ENCODE measurements around the gene PSMC1.
A peak's percentile ranks its signal among the peaks of the same experiment; 100 is the strongest.
"Not testable (repeated sequence)": the region's sequence is repeated elsewhere in the genome, so short reads cannot be mapped to it uniquely, and the experiment has no call there.

The PSMC1 gene

GRCh38 chr14:90256354-90257131 is at the start of gene PSMC1:
TSS of gene PSMC1 (plus strand) at chr14:90256553. CDS start at chr14:90256598, 45 bp downstream.
- peaks cover 10% of the 10 kb centered on the region in 2 donors for H3K36me3 ChIP-seq (ENCODE audit: control insufficient read depth in 2 of 2, insufficient read depth in 2 of 2, low read length in 2 of 2)
- H3K27me3 ChIP-seq (ENCODE audit: control insufficient read depth in 1 of 2, insufficient read depth in 2 of 2, low read length in 2 of 2): no peaks in the 10 kb centered on the region
- H3K9me3 ChIP-seq (ENCODE audit: control insufficient read depth in 2 of 2, low read length in 2 of 2): no peaks in the 10 kb centered on the region
- peak within 1 kb of the TSS; percentile 62 for H3K27ac ChIP-seq (ENCODE audit: low read length)
- peak within 1 kb of the TSS; percentile 91 to 95 for H3K9ac ChIP-seq (ENCODE audit: low read length in 2 of 2)
- no peaks in the 10 kb centered on the region for H3K4me1 ChIP-seq (ENCODE audit: control insufficient read depth, insufficient read depth, low read length)
- H3K4me3 ChIP-seq (ENCODE audit: low read length in 2 of 2): peak within 1 kb of the TSS; percentile 94 to 98

GRCh38 chr14:90213099-90213748 is 43.1 kb upstream of the PSMC1 start:
- Histone ChIP-seq H3K9ac (ENCODE audit: low read length in 2 of 2) (no peak overlapping the region), H3K27ac (ENCODE audit: low read length) (no peak overlapping the region), H3K4me1 (ENCODE audit: control insufficient read depth, insufficient read depth, low read length) (no peaks in the 10 kb centered on the region), H3K27me3 (ENCODE audit: control insufficient read depth in 1 of 2, insufficient read depth in 2 of 2, low read length in 2 of 2) (no peaks in the 10 kb centered on the region), H3K9me3 (ENCODE audit: control insufficient read depth in 2 of 2, low read length in 2 of 2) (peaks cover 0 to 4% of the 10 kb centered on the region in 2 donors), H3K4me3 (ENCODE audit: low read length in 2 of 2) (no peak overlapping the region), H3K36me3 (ENCODE audit: control insufficient read depth in 2 of 2, insufficient read depth in 2 of 2, low read length in 2 of 2) (no peaks in the 10 kb centered on the region)

GRCh38 chr14:90228478-90228877 is 27.9 kb upstream of the PSMC1 start:
- no peak overlapping the region for H3K4me3 ChIP-seq (ENCODE audit: low read length in 2 of 2)
- no peaks in the 10 kb centered on the region for H3K36me3 ChIP-seq (ENCODE audit: control insufficient read depth in 2 of 2, insufficient read depth in 2 of 2, low read length in 2 of 2)
- no peaks in the 10 kb centered on the region for H3K4me1 ChIP-seq (ENCODE audit: control insufficient read depth, insufficient read depth, low read length)
- no peak overlapping the region for H3K27ac ChIP-seq (ENCODE audit: low read length)
- H3K9ac ChIP-seq (ENCODE audit: low read length in 2 of 2): no peak overlapping the region
- no peaks in the 10 kb centered on the region for H3K27me3 ChIP-seq (ENCODE audit: control insufficient read depth in 1 of 2, insufficient read depth in 2 of 2, low read length in 2 of 2)
- H3K9me3 ChIP-seq (ENCODE audit: control insufficient read depth in 2 of 2, low read length in 2 of 2): no peaks in the 10 kb centered on the region

GRCh38 chr14:90229942-90230341 is 26.4 kb upstream of the PSMC1 start:
- not testable (repeated sequence) for H3K27ac ChIP-seq (ENCODE audit: low read length); H3K4me3 ChIP-seq (ENCODE audit: low read length in 2 of 2); H3K9me3 ChIP-seq (ENCODE audit: control insufficient read depth in 2 of 2, low read length in 2 of 2); H3K27me3 ChIP-seq (ENCODE audit: control insufficient read depth in 1 of 2, insufficient read depth in 2 of 2, low read length in 2 of 2); H3K9ac ChIP-seq (ENCODE audit: low read length in 2 of 2); H3K36me3 ChIP-seq (ENCODE audit: control insufficient read depth in 2 of 2, insufficient read depth in 2 of 2, low read length in 2 of 2); H3K4me1 ChIP-seq (ENCODE audit: control insufficient read depth, insufficient read depth, low read length)

GRCh38 chr14:90235179-90235976 is 21.0 kb upstream of the PSMC1 start:
- Histone ChIP-seq H3K27ac (ENCODE audit: low read length) (no peak overlapping the region), H3K4me3 (ENCODE audit: low read length in 2 of 2) (peak overlapping the region in 1 of 2 donors; percentile 22), H3K27me3 (ENCODE audit: control insufficient read depth in 1 of 2, insufficient read depth in 2 of 2, low read length in 2 of 2) (peaks cover 0 to 3% of the 10 kb centered on the region in 2 donors), H3K4me1 (ENCODE audit: control insufficient read depth, insufficient read depth, low read length) (no peaks in the 10 kb centered on the region), H3K36me3 (ENCODE audit: control insufficient read depth in 2 of 2, insufficient read depth in 2 of 2, low read length in 2 of 2) (no peaks in the 10 kb centered on the region), H3K9ac (ENCODE audit: low read length in 2 of 2) (no peak overlapping the region), H3K9me3 (ENCODE audit: control insufficient read depth in 2 of 2, low read length in 2 of 2) (peaks cover 12 to 26% of the 10 kb centered on the region in 2 donors)

GRCh38 chr14:90239139-90239538 is 17.2 kb upstream of the PSMC1 start:
- no peaks in the 10 kb centered on the region for H3K4me1 ChIP-seq (ENCODE audit: control insufficient read depth, insufficient read depth, low read length)
- H3K36me3 ChIP-seq (ENCODE audit: control insufficient read depth in 2 of 2, insufficient read depth in 2 of 2, low read length in 2 of 2): no peaks in the 10 kb centered on the region
- H3K4me3 ChIP-seq (ENCODE audit: low read length in 2 of 2): peak overlapping the region in 1 of 2 donors; percentile 46
- no peak overlapping the region for H3K9ac ChIP-seq (ENCODE audit: low read length in 2 of 2)
- H3K27me3 ChIP-seq (ENCODE audit: control insufficient read depth in 1 of 2, insufficient read depth in 2 of 2, low read length in 2 of 2): peaks cover 0 to 3% of the 10 kb centered on the region in 2 donors
- no peak overlapping the region for H3K27ac ChIP-seq (ENCODE audit: low read length)
- peaks cover 22 to 31% of the 10 kb centered on the region in 2 donors for H3K9me3 ChIP-seq (ENCODE audit: control insufficient read depth in 2 of 2, low read length in 2 of 2)

GRCh38 chr14:90242444-90242843 is 13.9 kb upstream of the PSMC1 start:
- H3K4me1 ChIP-seq (ENCODE audit: control insufficient read depth, insufficient read depth, low read length): no peaks in the 10 kb centered on the region
- peaks cover 22 to 31% of the 10 kb centered on the region in 2 donors for H3K9me3 ChIP-seq (ENCODE audit: control insufficient read depth in 2 of 2, low read length in 2 of 2)
- H3K4me3 ChIP-seq (ENCODE audit: low read length in 2 of 2): no peak overlapping the region
- no peaks in the 10 kb centered on the region for H3K27me3 ChIP-seq (ENCODE audit: control insufficient read depth in 1 of 2, insufficient read depth in 2 of 2, low read length in 2 of 2)
- no peak overlapping the region for H3K27ac ChIP-seq (ENCODE audit: low read length)
- no peak overlapping the region for H3K9ac ChIP-seq (ENCODE audit: low read length in 2 of 2)
- no peaks in the 10 kb centered on the region for H3K36me3 ChIP-seq (ENCODE audit: control insufficient read depth in 2 of 2, insufficient read depth in 2 of 2, low read length in 2 of 2)

- Histone ChIP-seq H3K27ac (ENCODE audit: low read length) (no peak overlapping the region), H3K36me3 (ENCODE audit: control insufficient read depth in 2 of 2, insufficient read depth in 2 of 2, low read length in 2 of 2) (no peaks in the 10 kb centered on the region), H3K9me3 (ENCODE audit: control insufficient read depth in 2 of 2, low read length in 2 of 2) (no peaks in the 10 kb centered on the region), H3K9ac (ENCODE audit: low read length in 2 of 2) (no peak overlapping the region), H3K27me3 (ENCODE audit: control insufficient read depth in 1 of 2, insufficient read depth in 2 of 2, low read length in 2 of 2) (no peaks in the 10 kb centered on the region), H3K4me3 (ENCODE audit: low read length in 2 of 2) (no peak overlapping the region), H3K4me1 (ENCODE audit: control insufficient read depth, insufficient read depth, low read length) (no peaks in the 10 kb centered on the region)
Measured at GRCh38 chr14:90246936-90247335, 9.4 kb upstream of the PSMC1 start.

GRCh38 chr14:90247441-90247840 is 8.9 kb upstream of the PSMC1 start:
- not testable (repeated sequence) for H3K27me3 ChIP-seq (ENCODE audit: control insufficient read depth in 1 of 2, insufficient read depth in 2 of 2, low read length in 2 of 2); H3K36me3 ChIP-seq (ENCODE audit: control insufficient read depth in 2 of 2, insufficient read depth in 2 of 2, low read length in 2 of 2); H3K4me1 ChIP-seq (ENCODE audit: control insufficient read depth, insufficient read depth, low read length); H3K9ac ChIP-seq (ENCODE audit: low read length in 2 of 2); H3K27ac ChIP-seq (ENCODE audit: low read length); H3K9me3 ChIP-seq (ENCODE audit: control insufficient read depth in 2 of 2, low read length in 2 of 2); H3K4me3 ChIP-seq (ENCODE audit: low read length in 2 of 2)

GRCh38 chr14:90248594-90248993 is 7.8 kb upstream of the PSMC1 start:
- Histone ChIP-seq H3K9ac (ENCODE audit: low read length in 2 of 2) (no peak overlapping the region), H3K4me1 (ENCODE audit: control insufficient read depth, insufficient read depth, low read length) (no peaks in the 10 kb centered on the region), H3K27ac (ENCODE audit: low read length) (no peak overlapping the region), H3K27me3 (ENCODE audit: control insufficient read depth in 1 of 2, insufficient read depth in 2 of 2, low read length in 2 of 2) (no peaks in the 10 kb centered on the region), H3K9me3 (ENCODE audit: control insufficient read depth in 2 of 2, low read length in 2 of 2) (no peaks in the 10 kb centered on the region), H3K36me3 (ENCODE audit: control insufficient read depth in 2 of 2, insufficient read depth in 2 of 2, low read length in 2 of 2) (no peaks in the 10 kb centered on the region), H3K4me3 (ENCODE audit: low read length in 2 of 2) (no peak overlapping the region)

Measured in stomach smooth muscle (tissue), 2 donors.